GM12878 (cell line): ENCODE data around the gene C3orf22. TPM values are rescaled to one million over a fixed set of nuclear protein-coding genes. Genes with fewer than 3 reads are reported as not detected.

Source experiments
- ATAC-seq: fragments of 200-7000 bp; cut with Tn5 transposase; 3 replicates; pipeline ENCODE4 v1.9.1; 2020; ENCODE audit warnings: mild to moderate bottlenecking, moderate library complexity
- BruUV-seq: library from RNA; stranded (reverse); fragments of 400-500 nt; replicated peaks from 2 replicates; lab custom pipeline; 2021; lab: Mats Ljungman, UMichigan
- CTCF ChIA-PET: fragments of 300-600 bp; sonication (Branson Sonifier 250); formaldehyde crosslinking; extraction: SDS; loops from one replicate; lab custom pipeline; 2021; ENCODE audit warnings: inconsistent platforms; lab: Yijun Ruan, JAX
- POLR2A ChIA-PET: fragments of 350-600 bp; formaldehyde crosslinking; extraction: SDS; loops from one replicate; lab custom pipeline; 2021; ENCODE audit warnings: inconsistent platforms; lab: Charles Lee
- RAD21 ChIA-PET: fragments of 300-600 bp; sonication (Branson Sonifier 250); formaldehyde crosslinking; loops from one replicate; lab custom pipeline; 2023; ENCODE audit warnings: antibody characterized with exemption; ENCODE audit not compliant: unreplicated experiment; lab: Charles Lee
- SMC1A ChIA-PET: fragments of 300-600 bp; sonication (Branson Sonifier 250); formaldehyde crosslinking; loops from one replicate; lab custom pipeline; 2023; ENCODE audit not compliant: unreplicated experiment, uncharacterized antibody; lab: Charles Lee
- DNase-seq: peaks from one replicate; pipeline ENCODE4 v3.0.0-alpha.2; 2011; ENCODE audit warnings: low read depth, low spot score
- FAIRE-seq: peaks from 3 replicates; lab custom pipeline; 2011; peaks lifted over from hg19 to GRCh38; lab: Jason Lieb, UNC
- H2AFZ ChIP-seq: 2 replicates; pipeline ENCODE4 v1.6.0; 2011; ENCODE audit warnings: low read depth, low read length, control low read depth; ENCODE audit not compliant: control insufficient read depth
- H3K27ac ChIP-seq: 2 replicates; pipeline ENCODE4 v1.5.1; 2011; ENCODE audit warnings: control low read depth; ENCODE audit not compliant: control insufficient read depth, insufficient read depth
- H3K27me3 ChIP-seq, 2 experiments: replicated peaks in 1 of 2; 2 replicates each; pipeline versions ENCODE4 v1.6.0 to v1.6.1; 2011; ENCODE audit warnings: low read length in 1 of 2; ENCODE audit not compliant: control insufficient read depth in 2 of 2, insufficient read depth in 2 of 2
- H3K36me3 ChIP-seq, 2 experiments: 2 replicates each; pipeline ENCODE4 v1.5.1; 2011; ENCODE audit warnings: low read length in 1 of 2; ENCODE audit not compliant: control insufficient read depth in 2 of 2, insufficient read depth in 2 of 2
- H3K4me1 ChIP-seq: 2 replicates; pipeline ENCODE4 v1.6.1; 2011; ENCODE audit warnings: mild to moderate bottlenecking, low read length, moderate library complexity, mixed read lengths; ENCODE audit not compliant: control insufficient read depth, insufficient read depth
- H3K4me2 ChIP-seq: 2 replicates; pipeline ENCODE4 v1.6.0; 2011; ENCODE audit warnings: control low read depth; ENCODE audit not compliant: control insufficient read depth, insufficient read depth
- H3K4me3 ChIP-seq: fragments of 200-600 bp; sonication (generic); 2 replicates; pipeline ENCODE4 v1.5.1; 2016
- H3K79me2 ChIP-seq: 2 replicates; pipeline ENCODE4 v1.6.0; 2011; ENCODE audit warnings: low read length; ENCODE audit not compliant: control insufficient read depth, insufficient read depth
- H3K9ac ChIP-seq: 2 replicates; pipeline ENCODE4 v1.8.0; 2011; ENCODE audit warnings: low read length, control low read depth, mixed read lengths; ENCODE audit not compliant: control insufficient read depth, insufficient read depth
- H3K9me3 ChIP-seq: replicated peaks from 3 replicates; pipeline ENCODE4 v1.5.1; 2011; ENCODE audit warnings: mild to moderate bottlenecking, low read length; ENCODE audit not compliant: control insufficient read depth, insufficient read depth
- H4K20me1 ChIP-seq: 2 replicates; pipeline ENCODE4 v1.6.0; 2011; ENCODE audit not compliant: control insufficient read depth, insufficient read depth
- MYB ChIP-seq: fragments of 150-350 bp; IDR thresholded peaks from 2 replicates; pipeline ENCODE4 v1.6.1; 2014; ENCODE audit warnings: mild to moderate bottlenecking, low read depth, low read length, borderline replicate concordance
- ZBED1 ChIP-seq: IDR thresholded peaks from 2 replicates; pipeline ENCODE4 v1.6.1; 2016; ENCODE audit warnings: borderline replicate concordance
- ZNF622 ChIP-seq: fragments of 450-650 bp; IDR thresholded peaks from 2 replicates; pipeline ENCODE4 v1.6.1; 2017; ENCODE audit warnings: mild to moderate bottlenecking, inconsistent platforms
- WGBS: methylation state at CpG from one replicate; pipeline ENCODE4 v1.1.6; 2016; ENCODE audit warnings: low lambda C conversion rate; ENCODE audit not compliant: insufficient replicate concordance, insufficient coverage; ENCODE audit errors: missing lambda C conversion rate; 5-methylcytosine and 5-hydroxymethylcytosine counted together
- in situ Hi-C: fragments of 300-500 bp; cut with MboI; formaldehyde crosslinking; loops from 9 replicates; pipeline ENCODE4 v1.14.3; 2018; ENCODE audit warnings: mixed read lengths
- intact Hi-C: fragments of 100-400 bp; cut with micrococcal nuclease; formaldehyde crosslinking; loops from one replicate; pipeline ENCODE4 v1.14.2; 2022; ENCODE audit not compliant: unreplicated experiment
- polyA plus RNA-seq, 11 experiments: library from polyadenylated mRNA; depleted of rRNA in 4 of 11; unstranded in 6 of 11; stranded (reverse) in 5 of 11; fragments of >200 nt; fragmentation: Nextera tagmentation in 4 of 11; fragmentation: Illumina TruSeq in 1 of 11; extraction: Ambion mirVana in 4 of 11; extraction: Trizol in 1 of 11; gene quantifications; 1 replicate in 1 of 11; 2 replicates in 10 of 11; pipeline versions ENCODE4 v1.2.1 to v1.2.3, GENCODE V29; 2011 to 2016; ENCODE audit warnings: inconsistent platforms in 2 of 11, missing spikeins in 2 of 11, low read depth in 1 of 11
- total RNA-seq, 4 experiments: library from RNA; depleted of rRNA in 3 of 4; stranded (reverse); fragments of >200 nt in 3 of 4; fragmentation: Illumina TruSeq in 1 of 4; extraction: Trizol in 1 of 4; gene quantifications; 2 replicates each; pipeline versions ENCODE4 v1.2.1 to v1.2.3, GENCODE V29; 2013 to 2021
- TF ChIP-seq, protein P1 (sequence below): fragments of 450-650 bp; IDR thresholded peaks from 2 replicates; pipeline ENCODE4 v1.6.1; 2014; ENCODE audit warnings: mild to moderate bottlenecking
- TF ChIP-seq, protein P2 (sequence below): IDR thresholded peaks from 2 replicates; pipeline ENCODE4 v1.6.1; 2011; ENCODE audit warnings: mild to moderate bottlenecking, low read depth, low read length, moderate library complexity; ENCODE audit not compliant: insufficient replicate concordance
- TF ChIP-seq, protein P3 (sequence below): IDR thresholded peaks from 2 replicates; pipeline ENCODE4 v1.6.1; 2012; ENCODE audit warnings: low read depth, low read length, improper control_type of control experiment

C3orf22 gene
- total and polyA plus RNA-seq, 10 of the 15 experiments (the other 5 are each of a cell fraction or from before 2014, with no cell fraction given) = not detected

DNA sequence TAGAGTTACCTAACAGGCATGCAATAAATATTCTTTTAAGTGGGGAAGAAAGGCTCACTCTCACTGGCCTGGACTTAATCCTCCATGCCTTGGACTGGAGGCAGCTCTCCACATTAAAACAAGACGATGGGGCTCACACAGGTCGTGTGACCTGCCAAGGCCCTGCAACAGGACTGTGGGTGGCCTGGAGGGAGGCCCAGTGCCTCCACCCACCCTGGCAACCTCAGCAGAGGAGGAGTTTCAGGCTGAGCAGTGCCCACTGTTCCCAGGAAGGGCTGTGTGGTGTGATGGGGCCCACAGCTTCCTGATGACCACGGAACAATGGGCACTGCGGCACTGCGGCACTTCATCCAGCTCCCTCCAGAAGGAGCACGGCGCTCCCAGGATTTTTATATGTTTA lies 46.7 kb downstream of the C3orf22 start:
- DNase-seq = no peak

DNA sequence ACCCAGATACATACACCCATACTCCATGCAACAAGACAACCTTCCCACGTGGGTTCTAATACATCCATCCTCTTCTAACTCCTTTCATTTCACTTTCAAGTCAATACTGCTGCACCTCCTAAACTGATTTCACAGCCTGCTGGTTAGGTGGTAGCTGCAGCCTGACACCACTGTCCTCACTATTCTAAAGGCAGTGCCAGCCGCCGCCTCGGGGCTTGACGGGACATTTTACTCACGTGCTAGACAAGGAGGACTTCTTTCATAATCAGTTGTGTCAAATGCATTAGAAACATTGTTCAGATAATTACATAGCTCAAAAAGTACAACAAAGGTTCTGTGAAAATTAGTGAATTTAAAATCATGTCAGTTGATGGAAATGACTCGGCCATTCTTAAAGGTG lies 47.4 kb downstream of the C3orf22 start:
- intact Hi-C loops = no loop called here
- no peak overlapping the region for H3K27ac ChIP-seq
- no peaks in the 10 kb centered on the region for H3K4me1 ChIP-seq
- ChIA-PET RAD21 (interaction anchor here (1.0 kb wide), 1 partner anchor 11 kb away, joined by 3 read pairs; no protein-coding TSS in a partner anchor), CTCF (interaction anchor here (1.0 to 1.7 kb wide), 2 partner anchors 9 to 12 kb away, joined by 3 to 9 read pairs; no protein-coding TSS in a partner anchor), SMC1A (no interaction called here), POLR2A (no interaction called here)
- no TSS peak for BruUV-seq
- no peaks in the 10 kb centered on the region; the same call in 1 of the 2 replicates for H4K20me1 ChIP-seq
- 46% methylated on average over 7 of the region's 7 CpGs for WGBS
- no peaks in the 10 kb centered on the region for H3K36me3 ChIP-seq
- FAIRE-seq = no peak
- H3K79me2 ChIP-seq = no peaks in the 10 kb centered on the region
- TF ChIP-seq, protein P1, sequence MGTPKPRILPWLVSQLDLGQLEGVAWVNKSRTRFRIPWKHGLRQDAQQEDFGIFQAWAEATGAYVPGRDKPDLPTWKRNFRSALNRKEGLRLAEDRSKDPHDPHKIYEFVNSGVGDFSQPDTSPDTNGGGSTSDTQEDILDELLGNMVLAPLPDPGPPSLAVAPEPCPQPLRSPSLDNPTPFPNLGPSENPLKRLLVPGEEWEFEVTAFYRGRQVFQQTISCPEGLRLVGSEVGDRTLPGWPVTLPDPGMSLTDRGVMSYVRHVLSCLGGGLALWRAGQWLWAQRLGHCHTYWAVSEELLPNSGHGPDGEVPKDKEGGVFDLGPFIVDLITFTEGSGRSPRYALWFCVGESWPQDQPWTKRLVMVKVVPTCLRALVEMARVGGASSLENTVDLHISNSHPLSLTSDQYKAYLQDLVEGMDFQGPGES = no peak
- TF ChIP-seq, protein P2, sequence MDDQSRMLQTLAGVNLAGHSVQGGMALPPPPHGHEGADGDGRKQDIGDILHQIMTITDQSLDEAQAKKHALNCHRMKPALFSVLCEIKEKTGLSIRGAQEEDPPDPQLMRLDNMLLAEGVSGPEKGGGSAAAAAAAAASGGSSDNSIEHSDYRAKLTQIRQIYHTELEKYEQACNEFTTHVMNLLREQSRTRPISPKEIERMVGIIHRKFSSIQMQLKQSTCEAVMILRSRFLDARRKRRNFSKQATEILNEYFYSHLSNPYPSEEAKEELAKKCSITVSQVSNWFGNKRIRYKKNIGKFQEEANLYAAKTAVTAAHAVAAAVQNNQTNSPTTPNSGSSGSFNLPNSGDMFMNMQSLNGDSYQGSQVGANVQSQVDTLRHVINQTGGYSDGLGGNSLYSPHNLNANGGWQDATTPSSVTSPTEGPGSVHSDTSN = no peak
- no peak for TF ChIP-seq ZBED1
- no peak overlapping the region for H3K9ac ChIP-seq
- no peak overlapping the region for H2AFZ ChIP-seq
- H3K4me2 ChIP-seq = no peak overlapping the region
- no peak overlapping the region for H3K4me3 ChIP-seq
- no peaks in the 10 kb centered on the region for H3K9me3 ChIP-seq
- in situ Hi-C loops = no loop called here
- H3K27me3 ChIP-seq = no peaks in the 10 kb centered on the region; a peak in 1 of 4 replicates
- no peak for ATAC-seq
- no peak for DNase-seq

More for the DNA sequence above, 46.7 kb downstream of the C3orf22 start:
- TF ChIP-seq MYB (no peak), ZNF622 (no peak)
- TF ChIP-seq, protein P3, sequence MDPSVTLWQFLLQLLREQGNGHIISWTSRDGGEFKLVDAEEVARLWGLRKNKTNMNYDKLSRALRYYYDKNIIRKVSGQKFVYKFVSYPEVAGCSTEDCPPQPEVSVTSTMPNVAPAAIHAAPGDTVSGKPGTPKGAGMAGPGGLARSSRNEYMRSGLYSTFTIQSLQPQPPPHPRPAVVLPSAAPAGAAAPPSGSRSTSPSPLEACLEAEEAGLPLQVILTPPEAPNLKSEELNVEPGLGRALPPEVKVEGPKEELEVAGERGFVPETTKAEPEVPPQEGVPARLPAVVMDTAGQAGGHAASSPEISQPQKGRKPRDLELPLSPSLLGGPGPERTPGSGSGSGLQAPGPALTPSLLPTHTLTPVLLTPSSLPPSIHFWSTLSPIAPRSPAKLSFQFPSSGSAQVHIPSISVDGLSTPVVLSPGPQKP = no peak
- Histone ChIP-seq H3K4me2 (no peak overlapping the region), H3K79me2 (no peaks in the 10 kb centered on the region), H2AFZ (no peak overlapping the region), H3K4me1 (no peaks in the 10 kb centered on the region), H3K4me3 (no peak overlapping the region), H3K36me3 (no peaks in the 10 kb centered on the region), H3K9ac (no peak overlapping the region), H3K27ac (no peak overlapping the region), H3K27me3 (no peaks in the 10 kb centered on the region; a peak in 1 of 4 replicates), H4K20me1 (no peaks in the 10 kb centered on the region; the same call in 1 of the 2 replicates), H3K9me3 (no peaks in the 10 kb centered on the region)
- intact Hi-C loops (no loop called here), in situ Hi-C loops (no loop called here)
- FAIRE-seq (no peak), ATAC-seq (no peak)
- 54% methylated on average over 7 of the region's 7 CpGs for WGBS
- ChIA-PET SMC1A (no interaction called here), POLR2A (no interaction called here), RAD21 (interaction anchor here (1.0 kb wide), 1 partner anchor 10 kb away, joined by 3 read pairs; no protein-coding TSS in a partner anchor), CTCF (interaction anchor here (1.7 kb wide), 1 partner anchor 11 kb away, joined by 9 read pairs; no protein-coding TSS in a partner anchor)
- no TSS peak for BruUV-seq
